Ovary (tissue), 9 donors: ENCODE measurements around the gene KCNN1. TPM values are rescaled to one million over a fixed set of nuclear protein-coding genes. Genes with fewer than 3 reads are reported as not detected.

Experiments used
- DNase-seq, 5 donors: peaks; one replicate each; pipeline ENCODE4 v3.0.0-alpha.2; 2019 to 2020
- H3K27ac ChIP-seq, 2 donors: fragments of 200-600 bp; one replicate each; pipeline versions ENCODE4 v1.5.1 to v1.8.0; 2019 to 2022
- H3K27me3 ChIP-seq: fragments of 200-600 bp; one replicate; pipeline ENCODE4 v1.8.0; 2022
- H3K36me3 ChIP-seq: fragments of 200-600 bp; sonication (generic); one replicate; pipeline ENCODE4 v1.5.1; 2019
- H3K4me1 ChIP-seq: one replicate; pipeline ENCODE4 v1.8.1; 2013; ENCODE audit warnings: mild to moderate bottlenecking, moderate library complexity; ENCODE audit not compliant: insufficient read depth
- H3K4me3 ChIP-seq: fragments of 200-600 bp; sonication (generic); one replicate; pipeline ENCODE4 v1.5.1; 2017
- H3K9me3 ChIP-seq, 2 donors: fragments of 200-600 bp in 1 of 2; sonication (generic) in 1 of 2; one replicate each; pipeline versions ENCODE4 v1.5.1 to v1.8.1; 2013 to 2019; ENCODE audit warnings: mild to moderate bottlenecking in 1 of 2, moderate library complexity in 1 of 2
- EP300 ChIP-seq: sonication (generic); formaldehyde crosslinking; IDR thresholded peaks from one replicate; pipeline ENCODE4 v1.6.1; 2017; ENCODE audit warnings: antibody characterized with exemption
- POLR2A ChIP-seq: fragments of 450-650 bp; IDR thresholded peaks from one replicate; pipeline ENCODE4 v1.6.1; 2017; ENCODE audit warnings: antibody characterized with exemption, mild to moderate bottlenecking, moderate library complexity
- WGBS, 3 donors: extraction: QIAGEN DNeasy Blood & Tissue Kit in 1 of 3; methylation state at CpG; one replicate each; pipeline versions ENCODE4 v1.1.5 to v1.1.7; 2013 to 2017; 5-methylcytosine and 5-hydroxymethylcytosine counted together
- intact Hi-C, 4 donors: fragments of 100-400 bp; cut with DNase I; formaldehyde crosslinking; loops; one replicate each; pipeline versions ENCODE4 v1.11.0 to v1.15.1; 2022 to 2023
- polyA plus RNA-seq, 2 donors: library from polyadenylated mRNA; stranded (reverse); fragments of 200-250 nt in 1 of 2; fragments of 350-450 nt in 1 of 2; fragmentation: Illumina TruSeq in 1 of 2; extraction: RNeasy Lipid Tissue Mini Kit (QIAGEN cat#74804) in 1 of 2; gene quantifications; one replicate each; pipeline ENCODE4 v1.2.3, GENCODE V29; 2013 to 2014
- total RNA-seq, 7 donors: library from RNA; depleted of rRNA in 2 of 7; stranded (reverse); fragments of >200 nt in 2 of 7; fragmentation: NEBNext Ultra II Directional in 3 of 7; extraction: Animal tissue kit (Norgen Biotek cat#: 25700) in 3 of 7; gene quantifications; one replicate each; pipeline versions ENCODE4 v1.1.0 to v1.2.4, GENCODE V29; 2016 to 2023
- TF ChIP-seq, protein P1 (sequence below), 3 donors: fragments of 450-650 bp in 2 of 3; fragments of 200-600 bp in 1 of 3; IDR thresholded peaks; one replicate each; pipeline versions ENCODE4 v1.5.1 to v1.8.0; 2016 to 2022; ENCODE audit warnings: antibody characterized with exemption in 3 of 3, mild to moderate bottlenecking in 1 of 3
- donor health status: DM: no; HTN: no; CAD: no; lungs with moderate emphysema.
- donor health status: DM: no; HTN: no; CAD: no.
- donor health status: Bipolar disorder and iron deficiency.
- donor health status: DM: yes; HTN: yes; CAD: no.
- donor health status: DM: no; HTN: no; CAD: no.
- donor health status: DM: yes; HTN: yes; CAD: no.

The KCNN1 gene
- total and polyA plus RNA-seq, 9 donors = 0.33 to 5.9 (median 1.7) TPM; not detected in 1

GRCh38 chr19:17950310-17951156 is 16.4 kb upstream of the KCNN1 start:
- Histone ChIP-seq H3K36me3 (no peaks in the 10 kb centered on the region), H3K4me3 (no peak overlapping the region), H3K9me3 (no peaks in the 10 kb centered on the region), H3K27me3 (peaks cover 14% of the 10 kb centered on the region), H3K27ac (no peak overlapping the region), H3K4me1 (peaks cover 9% of the 10 kb centered on the region)
- WGBS, 3 donors = 1 to 2% (median 1%) methylated on average over 48 of the region's 48 CpGs
- TF ChIP-seq POLR2A (no peak), EP300 (no peak)
- TF ChIP-seq, protein P1, sequence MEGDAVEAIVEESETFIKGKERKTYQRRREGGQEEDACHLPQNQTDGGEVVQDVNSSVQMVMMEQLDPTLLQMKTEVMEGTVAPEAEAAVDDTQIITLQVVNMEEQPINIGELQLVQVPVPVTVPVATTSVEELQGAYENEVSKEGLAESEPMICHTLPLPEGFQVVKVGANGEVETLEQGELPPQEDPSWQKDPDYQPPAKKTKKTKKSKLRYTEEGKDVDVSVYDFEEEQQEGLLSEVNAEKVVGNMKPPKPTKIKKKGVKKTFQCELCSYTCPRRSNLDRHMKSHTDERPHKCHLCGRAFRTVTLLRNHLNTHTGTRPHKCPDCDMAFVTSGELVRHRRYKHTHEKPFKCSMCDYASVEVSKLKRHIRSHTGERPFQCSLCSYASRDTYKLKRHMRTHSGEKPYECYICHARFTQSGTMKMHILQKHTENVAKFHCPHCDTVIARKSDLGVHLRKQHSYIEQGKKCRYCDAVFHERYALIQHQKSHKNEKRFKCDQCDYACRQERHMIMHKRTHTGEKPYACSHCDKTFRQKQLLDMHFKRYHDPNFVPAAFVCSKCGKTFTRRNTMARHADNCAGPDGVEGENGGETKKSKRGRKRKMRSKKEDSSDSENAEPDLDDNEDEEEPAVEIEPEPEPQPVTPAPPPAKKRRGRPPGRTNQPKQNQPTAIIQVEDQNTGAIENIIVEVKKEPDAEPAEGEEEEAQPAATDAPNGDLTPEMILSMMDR (IDR thresholded peaks at IDR 0.05) = no peak
- peak in 1 of 5 donors; percentile 47 for DNase-seq
- intact Hi-C loops = loop anchor here in 1 of 4 donors (5.0 kb wide), 1 partner anchor 42 kb away; no protein-coding TSS in a partner anchor

- intact Hi-C loops = loop anchor here in 1 of 4 donors (5.0 kb wide), 1 partner anchor 41 kb away; no protein-coding TSS in a partner anchor
- peak in 1 of 5 donors; percentile 29 for DNase-seq
- peaks cover 9% of the 10 kb centered on the region for H3K4me1 ChIP-seq
- no peak overlapping the region for H3K27ac ChIP-seq
- TF ChIP-seq EP300 (no peak), POLR2A (no peak)
- TF ChIP-seq, protein P1 (IDR thresholded peaks at IDR 0.05) = no peak
- H3K27me3 ChIP-seq = peaks cover 14% of the 10 kb centered on the region
- no peaks in the 10 kb centered on the region for H3K36me3 ChIP-seq
- no peak overlapping the region for H3K4me3 ChIP-seq
- no peaks in the 10 kb centered on the region for H3K9me3 ChIP-seq
- WGBS, 3 donors = 1 to 3% (median 1%) methylated on average over 29 to 33 of the region's 33 CpGs
Observed at GRCh38 chr19:17951157-17951989, 15.5 kb upstream of the KCNN1 start.

- no peak overlapping the region for H3K4me3 ChIP-seq
- intact Hi-C loops = loop anchor here in 1 of 4 donors (5.0 kb wide), 1 partner anchor 40 kb away; no protein-coding TSS in a partner anchor
- WGBS, 3 donors = 0 to 1% (median 0%) methylated on average over 22 to 68 of the region's 68 CpGs
- DNase-seq = peak in 1 of 5 donors; percentile 30
- no peaks in the 10 kb centered on the region for H3K36me3 ChIP-seq
- TF ChIP-seq, protein P1 (IDR thresholded peaks at IDR 0.05) = no peak
- TF ChIP-seq POLR2A (no peak), EP300 (no peak)
- no peaks in the 10 kb centered on the region for H3K9me3 ChIP-seq
- peaks cover 14% of the 10 kb centered on the region for H3K27me3 ChIP-seq
- no peak overlapping the region for H3K27ac ChIP-seq
- peaks cover 9% of the 10 kb centered on the region for H3K4me1 ChIP-seq
Observed at GRCh38 chr19:17951990-17952976, 14.6 kb upstream of the KCNN1 start.
